Activated naive CD4-positive, alpha-beta T cell treated with anti-CD3 and anti-CD28 coated beads, Interleukin-2, amount 50 U/mL, for 72 hours (primary cell): ENCODE measurements around the gene SNX25. TPM values are rescaled to one million over a fixed set of nuclear protein-coding genes. Genes with fewer than 3 reads are reported as not detected.
A peak's percentile ranks its signal among the peaks of the same experiment; 100 is the strongest.
"Not testable (repeated sequence)": the region's sequence is repeated elsewhere in the genome, so short reads cannot be mapped to it uniquely, and the experiment has no call there.

Experiments
- ATAC-seq, 2 donors: fragments of 150-1000 bp; cut with Tn5 transposase; 2 replicates each; pipeline ENCODE4 v1.10.0; 2021; ENCODE audit warnings: mild to moderate bottlenecking in 2 of 2, moderate library complexity in 2 of 2
- DNase-seq, 2 donors: peaks; one replicate each; pipeline ENCODE4 v3.0.0; 2021 to 2022; ENCODE audit warnings: low spot score in 2 of 2
- H3K27ac Mint-ChIP-seq, 2 donors: one replicate each; pipeline ENCODE4 v1.8.0; 2022; ENCODE audit warnings: mild to moderate bottlenecking in 2 of 2, mixed read lengths in 2 of 2
- H3K36me3 Mint-ChIP-seq, 2 donors: one replicate each; pipeline ENCODE4 v1.8.0; 2022; ENCODE audit warnings: mixed read lengths in 2 of 2
- H3K9me3 Mint-ChIP-seq, 2 donors: one replicate each; pipeline ENCODE4 v1.8.0; 2022; ENCODE audit warnings: mixed read lengths in 2 of 2
- total RNA-seq, 2 donors: library from RNA; stranded (reverse); gene quantifications; one replicate each; pipeline ENCODE4 v1.2.3, GENCODE V29; 2022

The SNX25 gene
- total RNA-seq, result 10 to 100 TPM in 1 of 2 donors, 1 to 10 TPM in 1; 9.8 to 19.9 TPM

GRCh38 chr4:185209031-185209851, at the start of gene SNX25:
Gene SNX25, plus strand, starts transcription at chr4:185209598. Its CDS starts 229 bp downstream, at chr4:185209827.
- Mint-ChIP-seq H3K27ac (peak within 1 kb of the TSS; percentile 74 to 91), H3K36me3 (peaks cover 4 to 18% of the 10 kb centered on the region in 2 donors), H3K9me3 (no peaks in the 10 kb centered on the region)
- DNase-seq, result peak; percentile 88
- ATAC-seq, result peak; percentile 95 to 96

- Mint-ChIP-seq H3K27ac (peak overlapping the region in 1 of 2 donors; percentile 53), H3K36me3 (peaks cover 24 to 39% of the 10 kb centered on the region in 2 donors), H3K9me3 (no peaks in the 10 kb centered on the region)
- DNase-seq (peak in 1 of 2 donors; percentile 12), ATAC-seq (peak; percentile 94 to 96)
These were observed 43.8 kb upstream of the SNX25 start for GRCh38 chr4:185165605-185166063.

- no peaks in the 10 kb centered on the region for H3K9me3 Mint-ChIP-seq
- DNase-seq, result no peak
- H3K36me3 Mint-ChIP-seq, result peaks cover 30 to 42% of the 10 kb centered on the region in 2 donors
- no peak overlapping the region for H3K27ac Mint-ChIP-seq
- ATAC-seq, result no peak
These were observed 42.2 kb upstream of the SNX25 start for GRCh38 chr4:185167234-185167633.

GRCh38 chr4:185171373-185172071, 37.9 kb upstream of the SNX25 start:
- peaks cover 35 to 40% of the 10 kb centered on the region in 2 donors for H3K36me3 Mint-ChIP-seq
- ATAC-seq (no peak), DNase-seq (no peak)
- H3K9me3 Mint-ChIP-seq, result no peaks in the 10 kb centered on the region
- no peak overlapping the region for H3K27ac Mint-ChIP-seq

GRCh38 chr4:185179488-185179887, 29.9 kb upstream of the SNX25 start:
- peaks cover 11 to 34% of the 10 kb centered on the region in 2 donors for H3K36me3 Mint-ChIP-seq
- DNase-seq (no peak), ATAC-seq (peak; percentile 53 to 77)
- no peaks in the 10 kb centered on the region for H3K9me3 Mint-ChIP-seq
- H3K27ac Mint-ChIP-seq, result no peak overlapping the region

GRCh38 chr4:185182239-185182638, 27.2 kb upstream of the SNX25 start:
- Mint-ChIP-seq H3K27ac (no peak overlapping the region), H3K36me3 (peaks cover 4 to 26% of the 10 kb centered on the region in 2 donors), H3K9me3 (no peaks in the 10 kb centered on the region)
- ATAC-seq (no peak), DNase-seq (no peak)

- peaks cover 4 to 26% of the 10 kb centered on the region in 2 donors for H3K36me3 Mint-ChIP-seq
- no peaks in the 10 kb centered on the region for H3K9me3 Mint-ChIP-seq
- peak overlapping the region in 1 of 2 donors; percentile 44 for H3K27ac Mint-ChIP-seq
- ATAC-seq (peak; percentile 70 to 71), DNase-seq (peak in 1 of 2 donors; percentile 80)
These were observed 25.6 kb upstream of the SNX25 start for GRCh38 chr4:185183622-185184281.

GRCh38 chr4:185186769-185187168, 22.6 kb upstream of the SNX25 start:
- H3K36me3 Mint-ChIP-seq, result peaks cover 14 to 23% of the 10 kb centered on the region in 2 donors
- no peaks in the 10 kb centered on the region for H3K9me3 Mint-ChIP-seq
- ATAC-seq (no peak), DNase-seq (no peak)
- no peak overlapping the region for H3K27ac Mint-ChIP-seq

GRCh38 chr4:185189606-185190305, 19.6 kb upstream of the SNX25 start:
- Mint-ChIP-seq H3K9me3 (no peaks in the 10 kb centered on the region), H3K36me3 (peaks cover 10 to 16% of the 10 kb centered on the region in 2 donors), H3K27ac (no peak overlapping the region)
- ATAC-seq, result no peak
- no peak for DNase-seq

GRCh38 chr4:185190306-185190856, 19.0 kb upstream of the SNX25 start:
- DNase-seq (no peak), ATAC-seq (no peak)
- H3K36me3 Mint-ChIP-seq, result peaks cover 10 to 22% of the 10 kb centered on the region in 2 donors
- no peak overlapping the region for H3K27ac Mint-ChIP-seq
- no peaks in the 10 kb centered on the region for H3K9me3 Mint-ChIP-seq

- H3K36me3 Mint-ChIP-seq, result peaks cover 10 to 25% of the 10 kb centered on the region in 2 donors
These were observed 17.3 kb upstream of the SNX25 start for GRCh38 chr4:185192059-185192458.

GRCh38 chr4:185194924-185195888, 14.2 kb upstream of the SNX25 start:
- H3K36me3 Mint-ChIP-seq, result peaks cover 8 to 20% of the 10 kb centered on the region in 2 donors
- H3K9me3 Mint-ChIP-seq, result no peaks in the 10 kb centered on the region
- H3K27ac Mint-ChIP-seq, result peak overlapping the region in 1 of 2 donors; percentile 39

More at GRCh38 chr4:185192059-185192458, 17.3 kb upstream of the SNX25 start:
- Mint-ChIP-seq H3K9me3 (no peaks in the 10 kb centered on the region), H3K27ac (no peak overlapping the region)
- DNase-seq (no peak), ATAC-seq (no peak)

GRCh38 chr4:185196437-185196836, 13.0 kb upstream of the SNX25 start:
- no peak for DNase-seq
- Mint-ChIP-seq H3K27ac (peak overlapping the region in 1 of 2 donors; percentile 29), H3K9me3 (no peaks in the 10 kb centered on the region), H3K36me3 (peaks cover 0 to 23% of the 10 kb centered on the region in 2 donors)
- ATAC-seq, result no peak

More at GRCh38 chr4:185194924-185195888, 14.2 kb upstream of the SNX25 start:
- ATAC-seq, result no peak
- no peak for DNase-seq

GRCh38 chr4:185198189-185198588, 11.2 kb upstream of the SNX25 start:
- not testable (repeated sequence) for H3K9me3 Mint-ChIP-seq, H3K27ac Mint-ChIP-seq, DNase-seq, ATAC-seq
- H3K36me3 Mint-ChIP-seq, result peaks cover 5 to 29% of the 10 kb centered on the region in 2 donors
